GM19438 (cell line): ENCODE results near the gene IL32.

Experiments used
- ATAC-seq: cut with Tn5 transposase; IDR thresholded peaks from one replicate; pipeline ENCODE4 v1.9.1; 2021; ENCODE audit warnings: low read depth; ENCODE audit not compliant: unreplicated experiment

The IL32 gene

DNA sequence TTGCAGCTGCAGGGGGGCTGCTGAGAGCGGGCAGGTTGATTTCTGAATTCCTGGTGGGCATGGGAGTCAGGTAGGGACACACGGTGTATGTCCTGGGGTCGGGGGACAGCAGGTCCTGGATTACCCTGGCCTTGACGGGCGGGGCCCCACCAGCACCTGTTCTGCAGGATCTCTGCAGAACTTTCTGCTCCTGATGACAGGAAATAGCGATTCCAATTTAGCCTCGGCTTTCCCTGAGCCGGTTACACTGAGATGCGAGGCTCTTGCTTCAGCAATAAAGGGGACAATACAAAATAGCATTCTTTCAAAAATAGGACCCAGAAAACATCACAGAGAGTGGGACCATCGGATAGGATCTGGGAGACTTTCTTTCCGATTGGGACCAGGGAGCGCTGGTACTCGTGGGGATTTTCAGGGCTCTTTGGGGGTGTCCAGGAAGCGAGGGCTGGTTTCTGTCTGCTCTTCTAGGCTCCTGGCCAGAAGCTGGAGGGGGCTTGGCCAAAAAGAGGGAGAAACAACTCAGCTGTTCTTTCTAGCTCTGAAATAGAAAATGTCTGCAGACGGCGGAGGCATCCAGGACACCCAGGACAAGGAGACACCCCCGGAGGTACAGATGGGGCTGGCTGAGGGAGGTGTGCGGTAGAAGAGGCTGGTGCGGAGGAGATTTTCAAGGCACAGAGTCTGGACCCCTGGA is 47.6 kb downstream of the IL32 start:
- ATAC-seq: no peak

- no peak for ATAC-seq
These were observed 48.5 kb downstream of the IL32 start for GRCh38 chr16:3113765-3114479.

- ATAC-seq: no peak
These were observed 49.6 kb downstream of the IL32 start for GRCh38 chr16:3115003-3115402.

GRCh38 chr16:3115561-3115960 is 50.1 kb downstream of the IL32 start:
- ATAC-seq: no peak

DNA sequence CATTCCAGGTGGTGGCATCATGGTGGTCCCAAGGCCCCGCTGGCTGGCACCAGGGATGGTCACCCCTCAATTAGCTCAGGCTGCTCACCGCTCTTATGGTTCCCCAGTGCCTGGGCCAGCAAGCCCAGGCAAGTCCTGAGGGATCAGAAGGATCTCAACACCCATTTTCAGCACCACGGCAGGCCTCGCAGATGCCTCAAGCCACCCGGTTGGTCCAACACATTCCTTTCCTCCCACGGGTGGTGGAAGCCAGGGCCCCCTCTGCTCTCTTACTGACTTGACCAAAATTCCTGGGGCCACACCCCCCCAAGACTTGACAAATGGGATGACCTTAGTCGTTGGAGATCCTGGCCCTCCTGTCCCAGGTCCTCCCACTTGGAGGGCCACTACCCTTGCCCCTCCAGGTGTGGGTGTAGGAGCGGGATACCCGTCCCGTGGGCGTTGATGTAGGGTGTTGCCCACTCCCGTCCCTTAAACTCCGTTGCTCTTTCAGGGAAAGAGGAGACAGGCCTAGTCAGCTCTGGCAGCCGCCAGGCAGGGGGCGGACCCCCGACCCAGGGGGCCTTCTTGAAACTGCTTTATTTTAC is 52.9 kb downstream of the IL32 start:
- no peak for ATAC-seq

DNA sequence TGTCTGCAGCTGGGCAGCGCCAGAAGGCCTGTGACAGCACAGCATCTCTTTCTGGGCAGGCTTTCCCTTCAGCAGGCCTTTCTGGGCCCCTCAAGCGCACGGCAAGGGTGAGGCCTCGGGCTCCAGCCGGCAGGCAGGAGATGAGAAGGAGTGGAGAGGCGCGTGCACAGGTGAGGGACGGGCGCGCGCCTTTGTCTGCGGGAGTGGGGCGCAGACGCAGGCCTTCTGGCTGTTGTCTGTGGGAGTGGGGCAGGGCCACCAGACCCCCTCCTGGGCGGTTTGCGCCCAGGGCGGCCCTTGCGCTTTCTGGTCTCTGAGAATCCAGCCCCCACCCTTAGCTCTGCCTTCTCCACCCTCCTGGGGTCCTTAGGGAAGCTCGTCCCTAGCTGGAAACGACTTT is 53.4 kb downstream of the IL32 start:
- no peak for ATAC-seq
